GM12878 (cell line): ENCODE data around the gene EDEM3. TPM values are rescaled to one million over a fixed set of nuclear protein-coding genes. Genes with fewer than 3 reads are reported as not detected.

Source experiments
- ATAC-seq: fragments of 200-7000 bp; cut with Tn5 transposase; 3 replicates; pipeline ENCODE4 v1.9.1; 2020; ENCODE audit warnings: mild to moderate bottlenecking, moderate library complexity
- BruUV-seq: library from RNA; stranded (reverse); fragments of 400-500 nt; replicated peaks from 2 replicates; lab custom pipeline; 2021; lab: Mats Ljungman, UMichigan
- CTCF ChIA-PET: fragments of 300-600 bp; sonication (Branson Sonifier 250); formaldehyde crosslinking; extraction: SDS; loops from one replicate; lab custom pipeline; 2021; ENCODE audit warnings: inconsistent platforms; lab: Yijun Ruan, JAX
- POLR2A ChIA-PET: fragments of 350-600 bp; formaldehyde crosslinking; extraction: SDS; loops from one replicate; lab custom pipeline; 2021; ENCODE audit warnings: inconsistent platforms; lab: Charles Lee
- RAD21 ChIA-PET: fragments of 300-600 bp; sonication (Branson Sonifier 250); formaldehyde crosslinking; loops from one replicate; lab custom pipeline; 2023; ENCODE audit warnings: antibody characterized with exemption; ENCODE audit not compliant: unreplicated experiment; lab: Charles Lee
- SMC1A ChIA-PET: fragments of 300-600 bp; sonication (Branson Sonifier 250); formaldehyde crosslinking; loops from one replicate; lab custom pipeline; 2023; ENCODE audit not compliant: unreplicated experiment, uncharacterized antibody; lab: Charles Lee
- DNase-seq: peaks from one replicate; pipeline ENCODE4 v3.0.0-alpha.2; 2011; ENCODE audit warnings: low read depth, low spot score
- FAIRE-seq: peaks from 3 replicates; lab custom pipeline; 2011; peaks lifted over from hg19 to GRCh38; lab: Jason Lieb, UNC
- H2AFZ ChIP-seq: 2 replicates; pipeline ENCODE4 v1.6.0; 2011; ENCODE audit warnings: low read depth, low read length, control low read depth; ENCODE audit not compliant: control insufficient read depth
- H3K27ac ChIP-seq: 2 replicates; pipeline ENCODE4 v1.5.1; 2011; ENCODE audit warnings: control low read depth; ENCODE audit not compliant: control insufficient read depth, insufficient read depth
- H3K27me3 ChIP-seq, 2 experiments: replicated peaks in 1 of 2; 2 replicates each; pipeline versions ENCODE4 v1.6.0 to v1.6.1; 2011; ENCODE audit warnings: low read length in 1 of 2; ENCODE audit not compliant: control insufficient read depth in 2 of 2, insufficient read depth in 2 of 2
- H3K36me3 ChIP-seq, 2 experiments: 2 replicates each; pipeline ENCODE4 v1.5.1; 2011; ENCODE audit warnings: low read length in 1 of 2; ENCODE audit not compliant: control insufficient read depth in 2 of 2, insufficient read depth in 2 of 2
- H3K4me1 ChIP-seq: 2 replicates; pipeline ENCODE4 v1.6.1; 2011; ENCODE audit warnings: mild to moderate bottlenecking, low read length, moderate library complexity, mixed read lengths; ENCODE audit not compliant: control insufficient read depth, insufficient read depth
- H3K4me2 ChIP-seq: 2 replicates; pipeline ENCODE4 v1.6.0; 2011; ENCODE audit warnings: control low read depth; ENCODE audit not compliant: control insufficient read depth, insufficient read depth
- H3K4me3 ChIP-seq: fragments of 200-600 bp; sonication (generic); 2 replicates; pipeline ENCODE4 v1.5.1; 2016
- H3K79me2 ChIP-seq: 2 replicates; pipeline ENCODE4 v1.6.0; 2011; ENCODE audit warnings: low read length; ENCODE audit not compliant: control insufficient read depth, insufficient read depth
- H3K9ac ChIP-seq: 2 replicates; pipeline ENCODE4 v1.8.0; 2011; ENCODE audit warnings: low read length, control low read depth, mixed read lengths; ENCODE audit not compliant: control insufficient read depth, insufficient read depth
- H3K9me3 ChIP-seq: replicated peaks from 3 replicates; pipeline ENCODE4 v1.5.1; 2011; ENCODE audit warnings: mild to moderate bottlenecking, low read length; ENCODE audit not compliant: control insufficient read depth, insufficient read depth
- H4K20me1 ChIP-seq: 2 replicates; pipeline ENCODE4 v1.6.0; 2011; ENCODE audit not compliant: control insufficient read depth, insufficient read depth
- CEBPZ ChIP-seq: fragments of 150-350 bp; IDR thresholded peaks from 2 replicates; pipeline ENCODE4 v1.6.1; 2016; ENCODE audit warnings: low read depth, low read length
- RELA ChIP-seq: fragments of 450-650 bp; IDR thresholded peaks from 2 replicates; pipeline ENCODE4 v1.8.0; 2014; ENCODE audit warnings: borderline replicate concordance; ENCODE audit not compliant: partially characterized antibody
- SMAD5 ChIP-seq: IDR thresholded peaks from 2 replicates; pipeline ENCODE4 v1.6.1; 2016; ENCODE audit warnings: antibody characterized with exemption, low read depth
- SPI1 ChIP-seq: IDR thresholded peaks from 2 replicates; pipeline ENCODE4 v1.6.1; 2011; ENCODE audit warnings: low read depth, mild to moderate bottlenecking, low read length, moderate library complexity, borderline replicate concordance; ENCODE audit not compliant: insufficient read depth
- TCF12 ChIP-seq: IDR thresholded peaks from 2 replicates; pipeline ENCODE4 v1.6.1; 2011; ENCODE audit warnings: low read depth, mild to moderate bottlenecking, low read length
- WGBS: methylation state at CpG from one replicate; pipeline ENCODE4 v1.1.6; 2016; ENCODE audit warnings: low lambda C conversion rate; ENCODE audit not compliant: insufficient replicate concordance, insufficient coverage; ENCODE audit errors: missing lambda C conversion rate; 5-methylcytosine and 5-hydroxymethylcytosine counted together
- in situ Hi-C: fragments of 300-500 bp; cut with MboI; formaldehyde crosslinking; loops from 9 replicates; pipeline ENCODE4 v1.14.3; 2018; ENCODE audit warnings: mixed read lengths
- intact Hi-C: fragments of 100-400 bp; cut with micrococcal nuclease; formaldehyde crosslinking; loops from one replicate; pipeline ENCODE4 v1.14.2; 2022; ENCODE audit not compliant: unreplicated experiment
- polyA plus RNA-seq, 11 experiments: library from polyadenylated mRNA; depleted of rRNA in 4 of 11; unstranded in 6 of 11; stranded (reverse) in 5 of 11; fragments of >200 nt; fragmentation: Nextera tagmentation in 4 of 11; fragmentation: Illumina TruSeq in 1 of 11; extraction: Ambion mirVana in 4 of 11; extraction: Trizol in 1 of 11; gene quantifications; 1 replicate in 1 of 11; 2 replicates in 10 of 11; pipeline versions ENCODE4 v1.2.1 to v1.2.3, GENCODE V29; 2011 to 2016; ENCODE audit warnings: inconsistent platforms in 2 of 11, missing spikeins in 2 of 11, low read depth in 1 of 11
- total RNA-seq, 4 experiments: library from RNA; depleted of rRNA in 3 of 4; stranded (reverse); fragments of >200 nt in 3 of 4; fragmentation: Illumina TruSeq in 1 of 4; extraction: Trizol in 1 of 4; gene quantifications; 2 replicates each; pipeline versions ENCODE4 v1.2.1 to v1.2.3, GENCODE V29; 2013 to 2021

The EDEM3 gene
- total and polyA plus RNA-seq, 10 of the 15 experiments (the other 5 are each of a cell fraction or from before 2014, with no cell fraction given): 6.4 to 19.3 (median 14.3) TPM

- TF ChIP-seq CEBPZ (no peak), SMAD5 (no peak), TCF12 (no peak)
These were observed 1.5 kb downstream of the EDEM3 start (continued) for GRCh38 chr1:184753117-184753516.

- no peak for FAIRE-seq
These were observed 2.0 kb downstream of the EDEM3 start for GRCh38 chr1:184752656-184753055.

More at GRCh38 chr1:184752656-184753055, 2.0 kb downstream of the EDEM3 start:
- Histone ChIP-seq H3K9ac (no peak overlapping the region), H3K4me1 (no peaks in the 10 kb centered on the region), H3K36me3 (no peaks in the 10 kb centered on the region), H4K20me1 (no peaks in the 10 kb centered on the region)
- BruUV-seq: no TSS peak
- CTCF ChIA-PET: interaction anchor here (0.9 to 2.6 kb wide), 5 partner anchors 9 to 417 kb away, joined by 3 to 11 read pairs (median 4); no protein-coding TSS in a partner anchor
- peak; percentile 25; the same call in 1 of the 2 replicates for TF ChIP-seq SPI1
- no peak for TF ChIP-seq RELA
- TF ChIP-seq, all 136 proteins: peak for 1
- H3K9me3 ChIP-seq: no peaks in the 10 kb centered on the region
- intact Hi-C loops (loop anchor here (5.0 kb wide), 2 partner anchors 115 to 220 kb away; partner anchors contain the start of gene NIBAN1), in situ Hi-C loops (no loop called here)
- H3K79me2 ChIP-seq: peaks cover 37% of the 10 kb centered on the region
- no peak overlapping the region for H2AFZ ChIP-seq
- no peak for ATAC-seq
- SMC1A ChIA-PET: interaction anchor here (0.6 to 5.4 kb wide), 7 partner anchors 9 to 261 kb away, joined by 3 to 39 read pairs (median 4); no protein-coding TSS in a partner anchor
- no peaks in the 10 kb centered on the region for H3K27me3 ChIP-seq
- WGBS: 96% methylated on average over 2 of the region's 2 CpGs
- POLR2A ChIA-PET: interaction anchor here (0.6 to 2.9 kb wide), 8 partner anchors 9 to 1223 kb away, joined by 3 to 13 read pairs (median 4); no protein-coding TSS in a partner anchor
- RAD21 ChIA-PET: interaction anchor here (0.6 to 4.5 kb wide), 6 partner anchors 9 to 565 kb away, joined by 3 to 21 read pairs (median 4); partner anchors contain the start of gene IVNS1ABP
- no peak for DNase-seq
- H3K4me2 ChIP-seq: peak overlapping the region; percentile 53
- peak overlapping the region; percentile 82; the same call in 1 of the 2 replicates for H3K4me3 ChIP-seq
- H3K27ac ChIP-seq: no peak overlapping the region
